ENCODE data around the gene PPP1R10. TPM values are rescaled to one million over a fixed set of nuclear protein-coding genes. Genes with fewer than 3 reads are reported as not detected.
A peak's percentile ranks its signal among the peaks of the same experiment; 100 is the strongest.

Gene PPP1R10
- total RNA-seq, 1 donor from 2014 or later: 82.1 TPM

DNA sequence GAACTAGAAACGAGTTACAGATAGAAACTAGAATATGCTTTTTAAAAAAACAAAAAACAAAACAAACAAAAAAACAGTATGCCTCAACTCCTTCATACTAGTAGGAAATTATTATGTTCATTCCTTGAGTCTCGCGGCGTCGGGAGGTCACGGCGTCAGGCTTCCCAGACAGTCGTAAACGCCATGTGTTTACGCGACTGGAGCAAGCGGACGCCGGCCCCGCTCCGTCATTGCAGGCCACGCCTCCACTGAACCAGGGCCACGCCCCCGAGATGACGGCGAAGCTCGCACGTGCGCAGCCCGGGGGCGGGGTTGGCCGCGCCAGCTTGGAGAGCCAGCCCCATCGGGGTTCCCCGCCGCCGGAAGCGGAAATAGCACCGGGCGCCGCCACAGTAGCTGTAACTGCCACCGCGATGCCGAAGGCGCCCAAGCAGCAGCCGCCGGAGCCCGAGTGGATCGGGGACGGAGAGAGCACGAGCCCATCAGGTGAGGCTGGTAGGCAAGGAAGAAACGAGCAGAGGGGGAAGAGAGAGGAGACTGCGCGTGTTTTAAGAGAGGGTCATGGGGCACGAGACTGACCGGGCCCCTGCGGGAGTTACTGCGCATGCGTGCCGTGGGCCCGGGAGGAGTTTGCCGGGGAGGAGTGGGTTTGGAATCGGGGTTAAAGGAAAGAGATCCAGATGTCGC lies 45.8 kb downstream of the PPP1R10 start, which contains the start of gene ABCF1:
Gene ABCF1 (plus strand): TSS at position 368 of the 687 bp plus-strand sequence. CDS start 46 bp downstream, at position 414.
- Mint-ChIP-seq H3K4me1 (ENCODE audit: unreplicated experiment) (peaks cover 48% of the 10 kb centered on the region), H3K9me3 (ENCODE audit: unreplicated experiment) (no peaks in the 10 kb centered on the region), H3K27me3 (ENCODE audit: unreplicated experiment) (no peaks in the 10 kb centered on the region), H3K4me3 (ENCODE audit: unreplicated experiment) (peak within 1 kb of the TSS; percentile 98), H3K36me3 (ENCODE audit: unreplicated experiment) (no peaks in the 10 kb centered on the region), H3K27ac (ENCODE audit: unreplicated experiment) (peak within 1 kb of the TSS; percentile 98)
- TF ChIP-seq, protein P1, sequence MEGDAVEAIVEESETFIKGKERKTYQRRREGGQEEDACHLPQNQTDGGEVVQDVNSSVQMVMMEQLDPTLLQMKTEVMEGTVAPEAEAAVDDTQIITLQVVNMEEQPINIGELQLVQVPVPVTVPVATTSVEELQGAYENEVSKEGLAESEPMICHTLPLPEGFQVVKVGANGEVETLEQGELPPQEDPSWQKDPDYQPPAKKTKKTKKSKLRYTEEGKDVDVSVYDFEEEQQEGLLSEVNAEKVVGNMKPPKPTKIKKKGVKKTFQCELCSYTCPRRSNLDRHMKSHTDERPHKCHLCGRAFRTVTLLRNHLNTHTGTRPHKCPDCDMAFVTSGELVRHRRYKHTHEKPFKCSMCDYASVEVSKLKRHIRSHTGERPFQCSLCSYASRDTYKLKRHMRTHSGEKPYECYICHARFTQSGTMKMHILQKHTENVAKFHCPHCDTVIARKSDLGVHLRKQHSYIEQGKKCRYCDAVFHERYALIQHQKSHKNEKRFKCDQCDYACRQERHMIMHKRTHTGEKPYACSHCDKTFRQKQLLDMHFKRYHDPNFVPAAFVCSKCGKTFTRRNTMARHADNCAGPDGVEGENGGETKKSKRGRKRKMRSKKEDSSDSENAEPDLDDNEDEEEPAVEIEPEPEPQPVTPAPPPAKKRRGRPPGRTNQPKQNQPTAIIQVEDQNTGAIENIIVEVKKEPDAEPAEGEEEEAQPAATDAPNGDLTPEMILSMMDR (IDR thresholded peaks at IDR 0.05): no peak
- peak; percentile 100 for DNase-seq (ENCODE audit: extremely low spot score, unreplicated experiment)

DNA sequence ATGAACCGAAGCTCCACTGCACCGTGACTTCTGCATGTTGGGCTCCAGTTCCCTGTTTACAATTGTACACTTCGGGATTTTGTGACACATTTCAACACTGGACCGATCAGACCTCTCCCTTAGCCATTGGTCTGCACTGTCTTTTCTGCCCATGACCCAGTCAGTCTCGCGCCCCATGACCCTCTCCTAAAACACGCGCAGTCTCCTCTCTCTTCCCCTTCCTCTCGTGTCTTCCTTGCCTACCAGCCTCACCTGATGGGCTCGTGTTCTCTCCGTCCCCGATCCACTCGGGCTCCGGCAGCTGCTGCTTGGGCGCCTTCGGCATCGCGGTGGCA lies 46.3 kb downstream of the PPP1R10 start:
- no peak for DNase-seq (ENCODE audit: extremely low spot score, unreplicated experiment)
- H3K36me3 Mint-ChIP-seq (ENCODE audit: unreplicated experiment): no peaks in the 10 kb centered on the region
- peak overlapping the region; percentile 98 for H3K4me3 Mint-ChIP-seq (ENCODE audit: unreplicated experiment)
- H3K9me3 Mint-ChIP-seq (ENCODE audit: unreplicated experiment): no peaks in the 10 kb centered on the region
- peaks cover 51% of the 10 kb centered on the region for H3K4me1 Mint-ChIP-seq (ENCODE audit: unreplicated experiment)
- no peaks in the 10 kb centered on the region for H3K27me3 Mint-ChIP-seq (ENCODE audit: unreplicated experiment)
- peak overlapping the region; percentile 98 for H3K27ac Mint-ChIP-seq (ENCODE audit: unreplicated experiment)
- TF ChIP-seq, protein P1 (IDR thresholded peaks at IDR 0.05): no peak

DNA sequence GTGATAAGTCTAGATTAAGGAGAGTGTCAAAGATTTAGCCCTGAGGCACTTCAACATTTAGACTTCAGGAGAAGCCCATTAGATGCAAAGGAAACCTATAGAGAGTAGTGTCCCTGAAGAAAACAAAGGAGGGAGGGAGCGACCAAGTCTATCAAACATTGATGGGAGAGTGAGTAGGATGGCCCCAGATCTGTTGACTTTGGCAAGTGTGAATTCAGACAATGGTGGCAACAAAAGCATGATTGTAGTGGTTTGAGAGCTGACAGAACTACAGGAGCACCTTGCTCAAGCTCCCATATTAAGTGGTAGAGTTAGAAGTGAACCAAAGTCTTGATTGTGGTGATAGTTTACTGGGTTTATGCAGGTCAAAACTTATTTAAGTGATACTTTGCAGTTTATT lies 46.8 kb downstream of the PPP1R10 start:
- DNase-seq (ENCODE audit: extremely low spot score, unreplicated experiment): no peak

DNA sequence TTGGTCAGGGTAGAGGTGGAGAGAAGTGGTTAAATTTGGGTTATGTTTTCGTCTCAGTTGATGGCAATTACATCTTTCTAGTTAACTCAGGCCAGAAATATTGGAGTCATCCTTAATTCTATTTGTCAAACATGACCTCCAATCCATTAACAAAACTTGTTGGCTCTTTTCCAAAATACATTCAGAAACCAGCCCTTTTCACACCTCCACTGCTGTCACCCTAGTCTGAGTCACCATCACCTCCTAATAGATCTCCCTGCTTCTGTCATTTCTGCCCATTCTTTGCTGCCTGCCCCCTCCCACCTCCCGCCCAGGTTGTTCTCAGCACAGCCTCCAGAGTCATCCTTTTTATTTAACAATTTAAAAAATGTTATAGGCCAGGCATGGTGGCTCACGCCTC lies 48.8 kb downstream of the PPP1R10 start:
- Mint-ChIP-seq H3K9me3 (ENCODE audit: unreplicated experiment) (no peaks in the 10 kb centered on the region), H3K4me3 (ENCODE audit: unreplicated experiment) (no peak overlapping the region), H3K36me3 (ENCODE audit: unreplicated experiment) (peaks cover 2% of the 10 kb centered on the region)

More for the DNA sequence above, 46.8 kb downstream of the PPP1R10 start:
- no peaks in the 10 kb centered on the region for H3K27me3 Mint-ChIP-seq (ENCODE audit: unreplicated experiment)
- no peaks in the 10 kb centered on the region for H3K9me3 Mint-ChIP-seq (ENCODE audit: unreplicated experiment)
- peak overlapping the region; percentile 98 for H3K4me3 Mint-ChIP-seq (ENCODE audit: unreplicated experiment)
- peaks cover 51% of the 10 kb centered on the region for H3K4me1 Mint-ChIP-seq (ENCODE audit: unreplicated experiment)
- no peaks in the 10 kb centered on the region for H3K36me3 Mint-ChIP-seq (ENCODE audit: unreplicated experiment)
- H3K27ac Mint-ChIP-seq (ENCODE audit: unreplicated experiment): peak overlapping the region; percentile 98
- TF ChIP-seq, protein P1 (IDR thresholded peaks at IDR 0.05): no peak

DNA sequence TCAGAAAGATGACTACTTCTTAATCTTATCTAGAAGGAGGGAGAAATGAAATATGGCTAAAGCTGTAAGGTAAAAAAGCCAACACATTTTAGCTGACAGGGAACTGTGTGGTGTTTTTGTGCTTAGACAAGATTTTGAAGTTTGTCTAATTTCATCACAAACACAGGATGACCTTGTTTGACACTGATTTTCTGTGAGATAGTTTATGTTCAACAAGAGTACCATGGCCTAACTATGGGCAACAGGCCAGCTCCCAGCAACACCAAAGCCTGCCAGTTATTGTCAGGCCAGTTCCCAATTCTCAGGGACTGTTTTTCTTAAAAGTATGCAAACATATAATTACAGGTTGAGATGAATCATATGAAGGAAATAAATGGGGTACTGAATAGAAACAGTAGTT lies 51.3 kb downstream of the PPP1R10 start:
- no peak for DNase-seq (ENCODE audit: extremely low spot score, unreplicated experiment)
- Mint-ChIP-seq H3K9me3 (ENCODE audit: unreplicated experiment) (no peaks in the 10 kb centered on the region), H3K4me3 (ENCODE audit: unreplicated experiment) (no peak overlapping the region), H3K4me1 (ENCODE audit: unreplicated experiment) (peaks cover 15% of the 10 kb centered on the region), H3K27me3 (ENCODE audit: unreplicated experiment) (no peaks in the 10 kb centered on the region), H3K36me3 (ENCODE audit: unreplicated experiment) (peaks cover 17% of the 10 kb centered on the region), H3K27ac (ENCODE audit: unreplicated experiment) (no peak overlapping the region)
- TF ChIP-seq, protein P1 (IDR thresholded peaks at IDR 0.05): no peak

More for the DNA sequence above, 48.8 kb downstream of the PPP1R10 start:
- TF ChIP-seq, protein P1 (IDR thresholded peaks at IDR 0.05): no peak
- no peak overlapping the region for H3K27ac Mint-ChIP-seq (ENCODE audit: unreplicated experiment)
- no peak for DNase-seq (ENCODE audit: extremely low spot score, unreplicated experiment)
- H3K4me1 Mint-ChIP-seq (ENCODE audit: unreplicated experiment): peaks cover 38% of the 10 kb centered on the region
- H3K27me3 Mint-ChIP-seq (ENCODE audit: unreplicated experiment): no peaks in the 10 kb centered on the region
